SW480 (cell line): ENCODE measurements around the gene GTF2A1.

Source experiments
- DNase-seq: peaks from one replicate; pipeline ENCODE4 v3.0.0-alpha.2; 2016; ENCODE audit warnings: low spot score

The GTF2A1 gene

GRCh38 chr14:81133400-81133799 lies 87.4 kb downstream of the GTF2A1 start:
- DNase-seq, result no peak

GRCh38 chr14:81132468-81132867 lies 88.3 kb downstream of the GTF2A1 start:
- DNase-seq, result no peak

DNA sequence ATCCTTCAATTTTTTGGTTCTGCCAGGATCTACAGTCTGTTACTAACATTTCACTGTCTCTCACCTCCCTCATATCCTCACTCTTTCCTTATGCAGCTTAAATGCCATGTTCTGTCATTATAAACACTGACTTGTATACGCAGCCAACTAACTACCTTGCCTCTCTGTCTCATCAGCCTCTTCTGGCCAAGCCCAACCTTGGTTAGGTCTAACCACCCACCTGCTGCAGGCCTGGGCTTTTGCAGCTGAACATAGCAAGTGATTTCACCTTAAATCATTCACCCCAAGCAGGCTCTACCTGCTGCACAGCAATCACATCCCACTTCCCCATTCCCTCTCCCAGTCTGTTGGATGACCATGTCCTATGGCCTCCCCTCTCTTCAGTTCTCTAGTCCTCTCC lies 91.5 kb downstream of the GTF2A1 start:
- DNase-seq, result no peak

GRCh38 chr14:81127785-81128184 lies 93.0 kb downstream of the GTF2A1 start:
- DNase-seq, result no peak

GRCh38 chr14:81125536-81125935 lies 95.2 kb downstream of the GTF2A1 start:
- no peak for DNase-seq
